HepG2 (cell line): Measurements from ENCODE around the gene RASA2. TPM values are rescaled to one million over a fixed set of nuclear protein-coding genes. Genes with fewer than 3 reads are reported as not detected.

Experiments
- ATAD3A ChIP-seq: sonication (generic); formaldehyde crosslinking; IDR thresholded peaks from 2 replicates; pipeline ENCODE4 v1.4.0; 2020; ENCODE audit warnings: missing genetic modification reagents
- ATRX ChIP-seq: sonication (generic); formaldehyde crosslinking; IDR thresholded peaks from 2 replicates; pipeline ENCODE4 v1.4.0; 2020; ENCODE audit warnings: missing genetic modification reagents, borderline replicate concordance
- DNMT1 ChIP-seq: sonication (generic); formaldehyde crosslinking; IDR thresholded peaks from 2 replicates; pipeline ENCODE4 v1.5.1; 2020; ENCODE audit warnings: mild to moderate bottlenecking, missing genetic modification reagents
- FOSL2 ChIP-seq: sonication (generic); formaldehyde crosslinking; IDR thresholded peaks from 2 replicates; pipeline ENCODE4 v1.4.0; 2020; ENCODE audit warnings: missing genetic modification reagents
- HMG20A ChIP-seq: IDR thresholded peaks from 2 replicates; pipeline ENCODE4 v1.6.1; 2016; ENCODE audit warnings: borderline replicate concordance
- HOXD1 ChIP-seq: sonication (generic); formaldehyde crosslinking; IDR thresholded peaks from 2 replicates; pipeline ENCODE4 v1.5.0; 2020; ENCODE audit warnings: missing genetic modification reagents
- KLF16 ChIP-seq, 2 experiments: sonication (generic) in 1 of 2; formaldehyde crosslinking in 1 of 2; IDR thresholded peaks; 2 replicates each; pipeline versions ENCODE4 v1.6.1 to v1.8.0; 2016 to 2023; ENCODE audit warnings: missing genetic modification reagents in 2 of 2, missing compliant biosample characterization in 1 of 2
- KLF6 ChIP-seq: IDR thresholded peaks from 2 replicates; pipeline ENCODE4 v1.8.0; 2016; ENCODE audit warnings: missing biosample characterization, missing genetic modification reagents
- MBNL3 ChIP-seq: fragments of 250-450 bp; sonication (Bioruptor Pico); conservative IDR thresholded peaks from 2 replicates; pipeline ENCODE4 v1.8.0; 2022; ENCODE audit warnings: mild to moderate bottlenecking, inconsistent platforms
- MED13 ChIP-seq: sonication (generic); formaldehyde crosslinking; IDR thresholded peaks from 2 replicates; pipeline ENCODE4 v1.5.0; 2020; ENCODE audit warnings: missing genetic modification reagents
- NCOA2 ChIP-seq: sonication (generic); formaldehyde crosslinking; IDR thresholded peaks from 2 replicates; pipeline ENCODE4 v1.8.0; 2022; ENCODE audit warnings: inconsistent platforms
- NR2F1 ChIP-seq, 2 experiments: fragments of 450-650 bp in 1 of 2; formaldehyde crosslinking in 1 of 2; IDR thresholded peaks; 2 replicates each; pipeline versions ENCODE4 v1.5.0 to v1.6.1; 2016 to 2020; ENCODE audit warnings: mild to moderate bottlenecking in 1 of 2, missing compliant biosample characterization in 1 of 2, missing genetic modification reagents in 1 of 2, moderate library complexity in 1 of 2
- PHF5A ChIP-seq: IDR thresholded peaks from one replicate; pipeline ENCODE4 v1.6.1; 2018; ENCODE audit warnings: low read depth, missing genetic modification reagents; ENCODE audit not compliant: unreplicated experiment
- SETDB1 ChIP-seq: sonication (generic); formaldehyde crosslinking; IDR thresholded peaks from 2 replicates; pipeline ENCODE4 v1.5.1; 2020; ENCODE audit warnings: missing genetic modification reagents, mild to moderate bottlenecking, borderline replicate concordance
- SOX6 ChIP-seq, 2 experiments: fragments of 450-650 bp in 1 of 2; sonication (generic) in 1 of 2; formaldehyde crosslinking in 1 of 2; IDR thresholded peaks; 2 replicates each; pipeline versions ENCODE4 v1.4.0 to v1.6.1; 2017 to 2020; ENCODE audit warnings: antibody characterized with exemption in 1 of 2, mild to moderate bottlenecking in 1 of 2, missing genetic modification reagents in 1 of 2
- SP2 ChIP-seq: sonication (generic); formaldehyde crosslinking; IDR thresholded peaks from 2 replicates; pipeline ENCODE4 v1.5.1; 2020; ENCODE audit warnings: mild to moderate bottlenecking, missing genetic modification reagents
- SYNCRIP ChIP-seq: fragments of 200-400 bp; formaldehyde crosslinking; IDR thresholded peaks from 2 replicates; pipeline ENCODE4 v1.6.1; 2018; ENCODE audit warnings: mild to moderate bottlenecking, low read depth, low read length; ENCODE audit not compliant: insufficient read depth
- WIZ ChIP-seq: sonication (generic); formaldehyde crosslinking; IDR thresholded peaks from 2 replicates; pipeline ENCODE4 v1.5.1; 2020; ENCODE audit warnings: mild to moderate bottlenecking, missing genetic modification reagents
- ZBTB14 ChIP-seq: sonication (generic); formaldehyde crosslinking; IDR thresholded peaks from 2 replicates; pipeline ENCODE4 v1.4.0; 2020; ENCODE audit warnings: missing genetic modification reagents
- ZNF329 ChIP-seq: sonication (generic); formaldehyde crosslinking; IDR thresholded peaks from 2 replicates; pipeline ENCODE4 v1.9.0; 2021; ENCODE audit warnings: low read depth, mild to moderate bottlenecking, missing genetic modification reagents
- ZNF550 ChIP-seq: sonication (generic); formaldehyde crosslinking; IDR thresholded peaks from 2 replicates; pipeline ENCODE4 v1.4.0; 2020; ENCODE audit warnings: mild to moderate bottlenecking, missing genetic modification reagents, borderline replicate concordance
- ZNF619 ChIP-seq: sonication (generic); formaldehyde crosslinking; IDR thresholded peaks from 2 replicates; pipeline ENCODE4 v1.4.0; 2020; ENCODE audit warnings: mild to moderate bottlenecking, missing genetic modification reagents
- ZNF737 ChIP-seq: sonication (generic); formaldehyde crosslinking; IDR thresholded peaks from 2 replicates; pipeline ENCODE4 v1.5.0; 2020; ENCODE audit warnings: missing genetic modification reagents, mild to moderate bottlenecking, borderline replicate concordance
- ZNF776 ChIP-seq: sonication (generic); formaldehyde crosslinking; IDR thresholded peaks from 2 replicates; pipeline ENCODE4 v1.4.0; 2020; ENCODE audit warnings: mild to moderate bottlenecking, missing genetic modification reagents
- polyA plus RNA-seq, 8 experiments: library from polyadenylated mRNA; depleted of rRNA in 3 of 8; stranded (reverse) in 7 of 8; unstranded in 1 of 8; fragments of >200 nt; fragmentation: Illumina TruSeq in 4 of 8; extraction: Trizol in 4 of 8; gene quantifications; 2 replicates each; pipeline versions ENCODE4 v1.2.1 to v1.2.3, GENCODE V29; 2011 to 2016; ENCODE audit warnings: low read depth in 4 of 8, missing spikeins in 1 of 8, mixed read lengths in 1 of 8; ENCODE audit not compliant: insufficient read depth in 1 of 8
- total RNA-seq, 5 experiments: library from RNA; depleted of rRNA; stranded (reverse); fragments of >200 nt; fragmentation: Illumina TruSeq; extraction: Trizol; gene quantifications; 2 replicates each; pipeline ENCODE4 v1.2.3, GENCODE V29; 2016; ENCODE audit warnings: low read depth in 1 of 5
- TF ChIP-seq, protein P1 (sequence below): sonication (generic); formaldehyde crosslinking; IDR thresholded peaks from 2 replicates; pipeline ENCODE4 v1.4.0; 2020; ENCODE audit warnings: low read depth, mild to moderate bottlenecking, missing genetic modification reagents
- TF ChIP-seq, protein P2 (sequence below): sonication (generic); formaldehyde crosslinking; IDR thresholded peaks from 2 replicates; pipeline ENCODE4 v1.4.0; 2020; ENCODE audit warnings: missing genetic modification reagents, borderline replicate concordance
- TF ChIP-seq, protein P3 (sequence below): sonication (generic); formaldehyde crosslinking; IDR thresholded peaks from 2 replicates; pipeline ENCODE4 v1.8.0; 2023; ENCODE audit warnings: mild to moderate bottlenecking, missing genetic modification reagents

The RASA2 gene
- total and polyA plus RNA-seq, 2 of the 13 experiments (the other 11 are each of a cell fraction or from before 2014, with no cell fraction given) = 5.4 to 8.5 TPM

GRCh38 chr3:141487521-141488252 is 860 bp downstream of the RASA2 start (continued):
- TF ChIP-seq HOXD1 (peak; percentile 61; the same call in 1 of the 2 replicates), SOX6 (IDR thresholded peaks at IDR 0.05) (no peak), SOX6 (CRISPR knock-in tag; IDR thresholded peaks at IDR 0.05) (peak; percentile 44), ZNF737 (CRISPR knock-in tag) (no peak), NR2F1 (CRISPR knock-in tag; IDR thresholded peaks at IDR 0.05) (no peak), ZBTB14 (CRISPR knock-in tag) (peak; percentile 49; the same call in 1 of the 2 replicates), ZNF550 (no peak), ATAD3A (CRISPR knock-in tag) (no peak), ZNF619 (no peak), MED13 (CRISPR knock-in tag) (0 out of 2 replicates have a peak, but pooled peaks have one; percentile 70), SETDB1 (CRISPR knock-in tag) (no peak), ZNF329 (CRISPR knock-in tag) (no peak), FOSL2 (CRISPR knock-in tag) (peak; percentile 24; the same call in 1 of the 2 replicates), KLF6 (CRISPR knock-in tag) (peak; percentile 64; the same call in 1 of the 2 replicates), SP2 (CRISPR knock-in tag) (no peak), SYNCRIP (no peak), ATRX (CRISPR knock-in tag) (no peak), NCOA2 (CRISPR knock-in tag) (no peak), MBNL3 (CRISPR knock-in tag) (no peak), PHF5A (CRISPR knock-in tag) (no peak), ZNF776 (peak; percentile 18; the same call in 1 of the 2 replicates), WIZ (CRISPR knock-in tag) (0 out of 2 replicates have a peak, but pooled peaks have one; percentile 15), HMG20A (CRISPR knock-in tag) (no peak), DNMT1 (no peak), KLF16 (CRISPR knock-in tag; IDR thresholded peaks at IDR 0.05) (peak in 1 of 2 experiments; percentile 69; a peak in 2 of 4 replicates)
- TF ChIP-seq, protein P1, sequence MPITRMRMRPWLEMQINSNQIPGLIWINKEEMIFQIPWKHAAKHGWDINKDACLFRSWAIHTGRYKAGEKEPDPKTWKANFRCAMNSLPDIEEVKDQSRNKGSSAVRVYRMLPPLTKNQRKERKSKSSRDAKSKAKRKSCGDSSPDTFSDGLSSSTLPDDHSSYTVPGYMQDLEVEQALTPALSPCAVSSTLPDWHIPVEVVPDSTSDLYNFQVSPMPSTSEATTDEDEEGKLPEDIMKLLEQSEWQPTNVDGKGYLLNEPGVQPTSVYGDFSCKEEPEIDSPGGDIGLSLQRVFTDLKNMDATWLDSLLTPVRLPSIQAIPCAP (CRISPR knock-in tag) = no peak
- TF ChIP-seq, protein P2, sequence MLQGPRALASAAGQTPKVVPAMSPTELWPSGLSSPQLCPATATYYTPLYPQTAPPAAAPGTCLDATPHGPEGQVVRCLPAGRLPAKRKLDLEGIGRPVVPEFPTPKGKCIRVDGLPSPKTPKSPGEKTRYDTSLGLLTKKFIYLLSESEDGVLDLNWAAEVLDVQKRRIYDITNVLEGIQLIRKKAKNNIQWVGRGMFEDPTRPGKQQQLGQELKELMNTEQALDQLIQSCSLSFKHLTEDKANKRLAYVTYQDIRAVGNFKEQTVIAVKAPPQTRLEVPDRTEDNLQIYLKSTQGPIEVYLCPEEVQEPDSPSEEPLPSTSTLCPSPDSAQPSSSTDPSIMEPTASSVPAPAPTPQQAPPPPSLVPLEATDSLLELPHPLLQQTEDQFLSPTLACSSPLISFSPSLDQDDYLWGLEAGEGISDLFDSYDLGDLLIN (CRISPR knock-in tag) = peak; percentile 88; the same call in 1 of the 2 replicates
- TF ChIP-seq, protein P3, sequence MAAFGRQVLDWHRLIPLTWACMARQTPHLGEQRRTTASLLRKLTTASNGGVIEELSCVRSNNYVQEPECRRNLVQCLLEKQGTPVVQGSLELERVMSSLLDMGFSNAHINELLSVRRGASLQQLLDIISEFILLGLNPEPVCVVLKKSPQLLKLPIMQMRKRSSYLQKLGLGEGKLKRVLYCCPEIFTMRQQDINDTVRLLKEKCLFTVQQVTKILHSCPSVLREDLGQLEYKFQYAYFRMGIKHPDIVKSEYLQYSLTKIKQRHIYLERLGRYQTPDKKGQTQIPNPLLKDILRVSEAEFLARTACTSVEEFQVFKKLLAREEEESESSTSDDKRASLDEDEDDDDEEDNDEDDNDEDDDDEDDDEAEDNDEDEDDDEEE (CRISPR knock-in tag) = peak; percentile 76
